KMS-11 (cell line): ENCODE measurements around the gene U2AF2.

ENCODE experiments used
- H2AFZ ChIP-seq: fragments of 200-600 bp; sonication (generic); 2 replicates; pipeline ENCODE4 v1.6.1; 2016; ENCODE audit warnings: antibody characterized with exemption, mixed run types, low read depth
- H3K27ac ChIP-seq: fragments of 200-600 bp; sonication (generic); 2 replicates; pipeline ENCODE4 v1.6.1; 2016; ENCODE audit warnings: mild to moderate bottlenecking, mixed run types
- H3K27me3 ChIP-seq: fragments of 200-600 bp; sonication (generic); 2 replicates; pipeline ENCODE4 v1.6.1; 2017; ENCODE audit warnings: mild to moderate bottlenecking, low read depth, mixed run types, moderate library complexity; ENCODE audit not compliant: insufficient read depth
- H3K36me3 ChIP-seq: fragments of 200-600 bp; sonication (generic); 2 replicates; pipeline ENCODE4 v1.6.1; 2017; ENCODE audit warnings: mild to moderate bottlenecking, mixed run types; ENCODE audit not compliant: insufficient read depth
- H3K4me1 ChIP-seq: fragments of 200-600 bp; sonication (generic); 2 replicates; pipeline ENCODE4 v1.6.1; 2016; ENCODE audit warnings: mild to moderate bottlenecking, low read depth, mixed run types; ENCODE audit not compliant: poor library complexity, severe bottlenecking
- H3K4me2 ChIP-seq: fragments of 200-600 bp; sonication (generic); 2 replicates; pipeline ENCODE4 v1.7.0; 2016; ENCODE audit warnings: mild to moderate bottlenecking, mixed run types
- H3K4me3 ChIP-seq: fragments of 200-600 bp; sonication (generic); IDR thresholded peaks from 2 replicates; pipeline ENCODE4 v1.6.1; 2017; ENCODE audit warnings: low read depth, low read length, mixed read lengths; ENCODE audit not compliant: insufficient read depth
- H3K79me2 ChIP-seq: fragments of 200-600 bp; sonication (generic); 2 replicates; pipeline ENCODE4 v1.6.1; 2016; ENCODE audit warnings: low read depth, mixed run types; ENCODE audit not compliant: insufficient read depth
- H3K9ac ChIP-seq: fragments of 200-600 bp; sonication (generic); 2 replicates; pipeline ENCODE4 v1.6.1; 2016; ENCODE audit warnings: mild to moderate bottlenecking, mixed run types
- H4K20me1 ChIP-seq: fragments of 200-600 bp; sonication (generic); 2 replicates; pipeline ENCODE4 v1.6.1; 2016; ENCODE audit warnings: mild to moderate bottlenecking, mixed run types; ENCODE audit not compliant: insufficient read depth
- TF ChIP-seq, protein P1 (sequence below): fragments of 200-600 bp; sonication (generic); conservative IDR thresholded peaks from 2 replicates; pipeline ENCODE4 v1.6.1; 2017; ENCODE audit warnings: low read depth, mild to moderate bottlenecking, antibody characterized with exemption, low read length, moderate library complexity, mixed read lengths

U2AF2 gene

DNA sequence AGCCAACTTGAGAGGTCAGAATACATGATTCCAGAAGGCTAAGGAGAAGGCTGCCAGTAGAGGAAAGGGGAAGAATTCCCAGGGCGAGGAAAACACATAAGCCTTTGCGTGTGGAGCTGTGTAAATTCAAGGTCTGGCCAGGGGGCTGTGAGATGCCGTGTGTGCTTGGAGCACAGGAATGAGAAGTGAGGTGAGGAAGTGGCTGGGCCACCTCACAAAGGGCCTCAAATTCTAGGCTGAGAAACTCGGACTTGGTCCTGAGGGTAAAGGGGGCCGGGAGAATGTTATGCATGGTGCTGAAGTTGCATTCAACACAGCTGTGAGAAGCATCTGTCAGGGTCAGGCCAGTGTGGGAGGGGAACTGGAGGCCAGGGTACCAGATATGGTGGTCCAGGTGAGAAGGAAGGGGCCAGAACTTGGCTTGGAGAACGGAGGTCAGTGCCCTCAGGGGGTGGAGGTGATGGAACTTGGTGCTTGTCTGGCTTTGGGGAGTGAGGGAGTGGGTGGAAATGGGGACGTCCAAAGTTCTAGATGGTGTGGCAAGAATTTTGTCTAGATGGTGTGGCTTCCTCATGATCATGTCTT lies 18.9 kb upstream of the U2AF2 start:
- no peaks in the 10 kb centered on the region for H4K20me1 ChIP-seq
- H3K36me3 ChIP-seq, result no peaks in the 10 kb centered on the region
- H2AFZ ChIP-seq, result no peak overlapping the region
- H3K9ac ChIP-seq, result no peak overlapping the region
- TF ChIP-seq, protein P1, sequence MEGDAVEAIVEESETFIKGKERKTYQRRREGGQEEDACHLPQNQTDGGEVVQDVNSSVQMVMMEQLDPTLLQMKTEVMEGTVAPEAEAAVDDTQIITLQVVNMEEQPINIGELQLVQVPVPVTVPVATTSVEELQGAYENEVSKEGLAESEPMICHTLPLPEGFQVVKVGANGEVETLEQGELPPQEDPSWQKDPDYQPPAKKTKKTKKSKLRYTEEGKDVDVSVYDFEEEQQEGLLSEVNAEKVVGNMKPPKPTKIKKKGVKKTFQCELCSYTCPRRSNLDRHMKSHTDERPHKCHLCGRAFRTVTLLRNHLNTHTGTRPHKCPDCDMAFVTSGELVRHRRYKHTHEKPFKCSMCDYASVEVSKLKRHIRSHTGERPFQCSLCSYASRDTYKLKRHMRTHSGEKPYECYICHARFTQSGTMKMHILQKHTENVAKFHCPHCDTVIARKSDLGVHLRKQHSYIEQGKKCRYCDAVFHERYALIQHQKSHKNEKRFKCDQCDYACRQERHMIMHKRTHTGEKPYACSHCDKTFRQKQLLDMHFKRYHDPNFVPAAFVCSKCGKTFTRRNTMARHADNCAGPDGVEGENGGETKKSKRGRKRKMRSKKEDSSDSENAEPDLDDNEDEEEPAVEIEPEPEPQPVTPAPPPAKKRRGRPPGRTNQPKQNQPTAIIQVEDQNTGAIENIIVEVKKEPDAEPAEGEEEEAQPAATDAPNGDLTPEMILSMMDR, result no peak
- H3K79me2 ChIP-seq, result peaks cover 26% of the 10 kb centered on the region
- H3K27me3 ChIP-seq, result no peaks in the 10 kb centered on the region
- no peak overlapping the region for H3K4me3 ChIP-seq
- no peak overlapping the region for H3K27ac ChIP-seq
- peaks cover 30% of the 10 kb centered on the region for H3K4me1 ChIP-seq
- H3K4me2 ChIP-seq, result peak overlapping the region; percentile 97

DNA sequence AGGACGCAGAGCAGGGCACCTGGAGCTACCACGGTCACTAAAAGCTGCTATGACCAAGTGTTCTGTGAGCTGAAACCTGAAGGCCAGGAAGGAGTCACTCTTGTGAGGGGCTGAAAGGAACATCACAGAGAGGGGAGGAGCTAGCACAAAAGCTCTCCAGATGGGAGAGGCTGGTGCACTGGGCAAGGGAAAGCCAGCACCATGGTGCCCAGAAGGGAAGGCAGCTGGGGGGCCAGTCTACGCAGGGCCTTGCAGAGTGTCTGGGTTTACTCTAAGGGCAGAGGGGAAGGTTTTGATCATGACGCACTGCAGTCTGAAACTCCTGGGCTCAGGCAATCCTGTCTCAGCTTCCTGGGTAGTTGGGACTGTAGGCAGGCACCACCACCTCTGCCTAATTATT lies 18.1 kb upstream of the U2AF2 start:
- Histone ChIP-seq H3K27ac (no peak overlapping the region), H3K4me3 (no peak overlapping the region), H3K4me1 (peaks cover 27% of the 10 kb centered on the region), H2AFZ (no peak overlapping the region), H3K9ac (no peak overlapping the region), H4K20me1 (no peaks in the 10 kb centered on the region), H3K4me2 (no peak overlapping the region; the same call in 1 of the 2 replicates), H3K27me3 (no peaks in the 10 kb centered on the region), H3K79me2 (peaks cover 26% of the 10 kb centered on the region), H3K36me3 (no peaks in the 10 kb centered on the region)
- TF ChIP-seq, protein P1, result no peak

DNA sequence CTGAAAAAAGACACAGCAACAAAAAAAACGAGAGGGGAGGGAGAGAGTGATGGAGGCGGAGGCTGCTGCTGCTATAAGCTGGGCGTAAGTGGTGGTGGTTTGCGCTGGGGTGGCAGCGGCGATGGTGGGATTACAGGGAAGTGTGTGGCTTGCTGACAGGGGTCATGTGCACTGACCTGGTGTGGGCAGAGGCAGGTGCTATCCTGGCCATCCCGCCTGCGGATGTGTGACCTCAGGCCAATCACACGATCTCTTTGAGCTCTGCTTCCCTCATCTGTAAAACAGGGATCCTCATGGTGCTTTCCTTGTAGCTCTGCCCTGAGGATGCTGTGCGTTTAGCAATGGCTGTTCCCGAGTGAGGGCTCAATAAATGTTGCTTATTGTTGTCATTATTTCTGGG lies 17.3 kb upstream of the U2AF2 start:
- Histone ChIP-seq H3K27ac (no peak overlapping the region), H3K9ac (no peak overlapping the region)
- TF ChIP-seq, protein P1, result no peak

DNA sequence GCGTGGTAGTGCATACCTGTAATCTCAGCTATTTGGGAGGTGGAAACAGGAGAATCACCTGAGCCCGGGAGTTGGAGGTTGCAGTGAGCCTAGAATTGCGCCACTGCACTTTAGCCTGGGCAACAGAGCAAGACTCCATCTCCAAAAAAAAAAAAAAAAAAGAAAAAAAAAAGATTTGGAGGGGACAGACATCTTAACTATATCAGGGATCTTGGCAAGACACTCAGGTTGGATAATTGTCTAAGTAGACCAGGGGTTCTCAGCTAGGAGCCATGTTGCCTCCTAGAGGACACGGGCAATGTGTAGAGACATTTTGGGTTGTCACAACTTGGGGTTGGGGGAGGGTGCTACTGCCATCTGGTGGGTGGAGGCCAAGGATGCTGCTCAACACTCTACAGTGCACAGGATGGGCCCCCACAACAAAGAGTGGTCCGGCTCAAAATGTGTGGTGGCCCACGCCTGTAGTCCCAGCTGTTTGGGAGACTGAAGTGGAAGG lies 15.9 kb upstream of the U2AF2 start:
- Histone ChIP-seq H3K36me3 (no peaks in the 10 kb centered on the region), H3K4me2 (no peak overlapping the region), H3K27ac (no peak overlapping the region), H3K4me1 (peaks cover 23% of the 10 kb centered on the region), H3K79me2 (peaks cover 39% of the 10 kb centered on the region), H2AFZ (no peak overlapping the region), H3K27me3 (no peaks in the 10 kb centered on the region), H3K4me3 (no peak overlapping the region), H3K9ac (no peak overlapping the region), H4K20me1 (no peaks in the 10 kb centered on the region)
- TF ChIP-seq, protein P1, result peak; percentile 56; the same call in 1 of the 2 replicates

More for the DNA sequence above, 17.3 kb upstream of the U2AF2 start:
- no peak overlapping the region for H2AFZ ChIP-seq
- H3K4me3 ChIP-seq, result no peak overlapping the region
- H3K27me3 ChIP-seq, result no peaks in the 10 kb centered on the region
- no peaks in the 10 kb centered on the region for H4K20me1 ChIP-seq
- H3K79me2 ChIP-seq, result peaks cover 32% of the 10 kb centered on the region
- H3K36me3 ChIP-seq, result no peaks in the 10 kb centered on the region
- H3K4me2 ChIP-seq, result no peak overlapping the region
- H3K4me1 ChIP-seq, result peaks cover 20% of the 10 kb centered on the region
